Mucosa of gallbladder (tissue), 1 donor: ENCODE measurements around the gene BABAM2. TPM values are rescaled to one million over a fixed set of nuclear protein-coding genes. Genes with fewer than 3 reads are reported as not detected.

Experiments used
- DNase-seq: peaks from one replicate; pipeline ENCODE4 v3.0.0-alpha.2; 2020; ENCODE audit warnings: low spot score
- total RNA-seq: library from RNA; stranded (reverse); gene quantifications from one replicate; pipeline ENCODE4 v1.2.1, GENCODE V29; 2021
- donor health status: DM: no; HTN: no; CAD: no.

The BABAM2 gene
- total RNA-seq, 1 donor from 2014 or later: 47.3 TPM

DNA sequence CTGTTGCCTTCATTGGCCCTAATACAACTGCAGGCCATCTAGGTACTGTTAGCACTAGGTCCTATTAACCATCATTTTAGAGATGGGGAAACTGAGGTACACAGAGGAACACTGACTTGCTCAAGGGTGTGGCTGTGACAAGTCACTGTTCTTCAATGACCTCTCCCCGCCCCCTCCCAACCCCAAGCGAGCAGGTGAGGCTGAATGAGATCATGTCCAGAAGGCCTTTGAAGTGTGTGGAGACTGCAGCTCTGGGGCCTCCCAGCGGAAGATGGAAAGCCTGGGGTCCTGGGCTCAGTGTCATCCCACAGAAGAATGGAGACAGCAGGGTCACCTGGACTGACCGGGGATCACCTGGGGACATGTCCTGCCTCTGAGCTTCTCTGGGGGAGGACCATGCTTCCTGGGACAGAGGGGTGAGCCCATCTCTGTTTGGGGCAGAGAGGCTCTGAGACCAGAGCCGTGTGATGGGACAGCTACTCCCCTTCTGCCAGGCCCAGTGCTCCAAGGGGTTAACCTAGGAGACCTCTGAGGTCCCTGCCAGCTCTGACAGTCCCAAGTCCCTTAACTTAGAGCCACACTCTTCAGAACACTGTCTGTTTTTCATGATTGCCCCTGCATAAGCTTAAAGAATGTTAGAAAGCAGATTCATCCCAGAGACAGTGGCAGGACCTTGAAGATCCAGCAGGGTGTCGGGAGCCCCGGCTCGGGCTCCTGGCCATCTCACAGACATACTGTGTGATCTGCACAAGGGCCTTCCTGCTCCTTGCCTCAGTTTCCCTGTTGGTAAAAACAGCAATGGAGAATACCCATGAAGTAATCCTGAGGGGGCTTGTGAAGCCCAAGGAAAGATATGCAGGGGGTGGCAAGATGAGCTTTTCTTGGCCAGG lies 485.5 kb downstream of the BABAM2 start:
- no peak for DNase-seq

DNA sequence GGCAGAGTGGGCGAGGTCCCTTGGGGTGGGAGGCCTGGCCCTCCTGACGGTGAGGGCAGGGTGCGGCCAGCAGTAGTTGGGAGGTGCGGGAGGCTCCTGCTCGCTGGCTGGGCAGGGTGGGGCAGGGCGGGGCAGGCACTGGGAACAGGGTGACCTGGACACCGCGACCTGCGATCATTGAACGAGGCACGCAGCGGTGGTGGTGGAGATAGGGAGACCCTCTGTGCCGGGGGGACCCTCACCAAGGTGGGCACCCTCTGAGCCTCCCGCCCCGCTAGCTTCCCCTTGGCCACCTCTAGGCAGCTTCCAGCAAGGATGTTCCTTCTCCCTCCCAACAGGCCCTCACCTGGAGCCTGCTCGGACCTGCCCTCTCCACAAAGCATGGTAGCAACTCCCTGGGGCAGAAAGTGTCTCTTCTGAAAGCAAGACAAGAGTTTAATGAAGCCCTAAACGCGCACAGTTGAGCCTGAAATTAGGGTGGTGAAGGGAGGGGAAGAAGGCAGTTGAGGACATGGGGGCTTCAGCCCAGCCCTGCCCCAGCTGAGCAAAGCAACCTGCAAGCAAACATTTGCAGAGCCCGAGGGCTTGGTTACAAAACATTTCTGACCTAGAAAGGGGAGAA lies 486.8 kb downstream of the BABAM2 start:
- DNase-seq: no peak

DNA sequence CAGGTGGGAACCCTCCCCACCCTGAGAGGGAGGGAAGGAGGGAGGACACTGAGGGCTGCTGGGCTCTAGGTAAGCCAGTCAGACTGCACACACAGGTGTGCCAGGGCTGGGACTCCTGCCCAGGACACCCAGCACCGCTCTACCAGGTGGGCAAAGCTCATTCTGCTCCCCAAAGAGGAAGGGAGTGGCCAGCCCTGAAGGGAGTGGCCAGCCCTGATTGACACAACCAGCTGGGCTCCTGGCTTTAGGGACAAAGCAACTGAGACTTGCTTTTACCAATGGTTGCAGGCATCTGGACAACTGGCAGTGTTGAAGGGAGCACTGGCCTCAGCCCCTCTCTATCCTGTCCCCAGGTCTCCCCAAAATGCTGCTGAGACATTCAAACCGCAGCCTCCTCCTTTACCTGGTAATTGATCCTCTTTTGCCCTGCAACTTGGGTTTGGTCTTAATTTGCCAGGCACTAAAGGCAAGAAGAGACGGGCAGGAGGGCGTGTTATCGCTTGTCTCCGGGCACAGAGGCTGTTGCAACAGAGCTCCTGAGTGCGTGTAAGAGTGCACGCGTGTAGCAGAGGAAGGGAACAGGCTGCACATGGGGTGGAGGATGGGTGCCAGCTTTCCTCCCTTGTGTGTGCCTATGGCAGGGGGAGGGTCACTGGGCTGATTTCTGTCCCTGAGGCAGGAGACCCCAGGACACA lies 487.6 kb downstream of the BABAM2 start:
- DNase-seq: peak; percentile 84

DNA sequence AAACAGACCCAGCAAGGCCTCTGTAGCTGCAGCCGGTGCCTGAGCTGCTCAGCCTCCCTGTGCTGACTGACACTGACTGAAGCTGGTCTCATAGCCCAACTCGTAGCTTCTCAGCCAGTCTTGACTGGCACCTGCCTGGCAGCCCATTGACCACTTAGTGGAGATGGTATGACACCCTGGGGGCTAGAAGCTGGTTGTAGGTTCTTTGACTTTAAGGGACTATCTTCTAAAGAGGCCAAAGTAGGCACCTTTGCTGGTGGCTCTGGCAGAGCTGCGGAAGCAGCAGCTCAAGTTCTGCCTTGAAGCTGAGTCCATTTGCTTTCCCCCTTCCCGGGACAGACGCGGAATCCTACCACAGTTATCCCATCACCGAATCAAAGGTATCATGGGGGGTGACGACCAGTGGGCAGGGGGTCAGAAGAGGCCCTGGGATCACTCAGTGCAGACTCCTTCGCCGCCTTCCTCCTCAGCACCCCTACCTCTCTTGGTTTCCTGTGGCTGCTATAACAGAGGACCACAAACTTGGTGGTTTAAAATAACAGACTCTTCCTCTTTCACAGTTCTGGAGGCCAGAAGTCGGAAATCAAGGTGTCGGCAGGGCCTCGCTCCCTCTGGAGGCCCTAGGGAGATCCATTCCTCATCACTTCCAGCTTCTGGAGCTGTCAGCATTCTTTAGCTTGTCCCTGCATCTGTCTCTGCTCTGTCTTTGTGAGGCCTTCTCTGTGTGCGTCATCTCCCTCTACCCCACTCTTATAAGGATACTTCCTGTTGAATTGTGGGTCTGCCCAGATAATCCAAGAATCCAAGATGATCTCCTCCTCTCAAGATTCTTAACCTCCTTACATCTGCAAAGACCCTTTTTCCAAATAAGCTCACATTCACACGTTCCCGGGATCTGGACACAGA lies 488.4 kb downstream of the BABAM2 start:
- no peak for DNase-seq

DNA sequence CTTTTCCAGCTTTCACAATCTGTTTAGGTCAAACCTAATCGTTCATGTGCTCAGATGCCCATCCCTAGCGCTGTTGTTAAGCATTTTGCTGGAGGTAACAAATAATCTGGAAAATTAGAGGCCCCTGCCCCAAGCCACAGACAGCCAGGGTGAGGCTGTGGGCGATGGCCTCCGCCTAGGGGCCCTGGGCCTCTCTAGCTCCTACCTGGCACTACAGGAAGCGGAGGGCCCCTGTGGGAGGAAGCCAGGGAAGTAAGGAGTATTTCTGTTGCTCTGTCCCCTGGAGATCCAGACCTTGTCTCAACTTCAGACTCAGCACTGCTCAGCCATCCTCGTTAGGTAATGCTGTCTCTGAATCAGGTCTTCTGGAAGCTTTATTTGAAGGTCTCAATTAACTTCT lies 489.7 kb downstream of the BABAM2 start:
- DNase-seq: no peak

DNA sequence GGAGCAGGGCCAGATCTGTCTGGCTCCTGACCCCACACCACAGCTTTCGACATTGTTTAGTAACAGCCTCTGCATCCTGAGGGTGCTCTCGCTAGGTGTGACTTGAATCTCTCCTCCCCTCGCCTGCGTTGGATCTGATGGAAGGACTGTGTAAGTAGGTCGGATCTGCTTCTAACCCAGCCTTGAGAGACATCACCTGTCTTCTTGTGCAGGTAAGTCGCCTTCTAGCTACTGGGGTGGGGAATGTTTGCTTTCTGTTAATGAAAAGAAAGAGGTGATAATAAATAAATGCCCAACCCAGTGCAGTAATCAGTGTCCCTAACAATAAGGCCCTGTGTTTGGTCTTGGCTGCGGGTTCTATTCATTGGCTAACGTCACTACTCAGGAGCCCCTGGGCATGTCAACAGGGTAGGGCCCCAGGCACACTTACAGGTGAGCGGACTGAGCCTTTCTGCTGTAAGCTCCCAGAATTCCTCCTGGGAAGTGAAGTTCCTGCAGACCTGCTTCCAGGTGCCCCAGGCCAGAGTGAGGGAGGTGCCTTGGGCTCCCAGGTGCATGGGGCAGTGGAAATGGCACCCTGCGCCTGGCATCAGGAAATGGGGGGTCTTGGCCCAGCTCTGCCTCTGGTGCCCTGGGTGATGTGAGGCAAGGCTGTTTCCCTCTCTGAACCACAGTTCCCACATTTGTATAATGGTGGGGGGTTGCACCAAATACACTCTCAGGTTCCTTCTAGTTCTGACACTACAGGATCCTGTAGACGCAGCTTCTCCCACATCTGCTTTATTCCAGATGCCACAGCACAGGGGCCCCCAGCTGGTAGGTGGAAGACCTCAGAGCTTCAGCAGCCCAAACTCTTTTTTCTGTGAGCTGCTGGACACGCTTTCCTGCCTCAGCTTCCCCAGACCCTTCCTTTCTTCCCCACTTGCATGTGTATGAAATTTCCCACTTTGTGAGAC lies 491.0 kb downstream of the BABAM2 start:
- peak; percentile 82 for DNase-seq

DNA sequence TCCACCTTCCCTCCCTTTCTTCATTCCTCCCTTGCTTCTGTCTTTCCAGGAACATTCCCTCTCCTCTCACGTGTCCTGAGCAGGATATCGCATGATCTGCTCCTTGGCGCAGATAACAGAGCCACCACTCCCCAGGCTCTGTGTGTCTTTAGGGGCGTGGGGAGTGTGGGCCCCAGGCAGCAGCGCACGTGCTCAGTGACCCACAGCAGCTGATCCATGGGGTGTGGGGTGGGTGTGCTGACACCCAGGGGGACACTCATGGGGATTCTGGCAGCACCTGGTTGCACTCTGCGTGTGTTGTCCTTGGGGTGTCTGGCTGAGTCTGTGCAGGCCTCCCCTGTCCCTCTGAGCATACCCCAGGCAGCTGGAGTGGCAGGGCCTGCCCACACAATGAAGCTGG lies 492.2 kb downstream of the BABAM2 start:
- peak; percentile 68 for DNase-seq

DNA sequence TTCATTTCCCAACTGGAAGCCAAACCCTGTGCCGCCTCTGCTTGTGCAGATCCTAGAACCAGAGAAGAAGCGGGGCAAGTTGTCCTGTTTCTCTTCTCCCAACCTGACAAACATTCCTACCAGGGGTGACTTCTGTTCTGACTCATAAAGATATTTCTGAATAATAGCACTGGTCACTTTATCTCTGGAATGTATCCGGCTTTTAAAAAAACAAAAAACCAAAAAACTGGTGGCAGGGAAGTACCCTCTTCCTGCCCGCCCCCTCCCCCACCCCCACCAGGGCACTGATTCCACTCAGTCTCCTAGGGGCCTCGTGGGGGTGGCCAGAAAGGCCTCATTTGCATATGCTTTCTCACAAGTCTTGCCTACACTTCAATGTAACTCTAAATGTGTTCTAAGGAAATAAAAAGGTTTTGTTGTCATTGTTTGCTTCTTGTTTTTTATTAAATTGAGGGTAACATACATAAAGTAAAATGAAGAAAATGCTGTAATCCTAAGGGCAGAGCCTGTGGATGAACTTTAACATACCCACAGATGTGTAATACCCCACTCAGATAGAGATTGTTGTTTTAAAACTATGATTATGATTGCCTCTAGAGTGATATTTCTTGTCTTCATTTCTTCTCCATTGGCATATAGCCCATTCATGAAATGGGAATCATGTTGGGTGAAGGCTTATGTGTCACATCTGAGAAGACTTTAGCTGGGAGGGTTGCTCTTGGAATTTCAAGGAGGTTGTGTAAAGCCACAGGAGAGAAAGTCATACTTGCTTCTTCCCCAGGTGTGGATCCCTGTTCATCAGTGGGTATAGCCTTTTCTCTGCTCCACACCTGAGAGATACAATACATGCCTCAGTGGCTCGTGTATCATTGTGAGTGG lies 496.8 kb downstream of the BABAM2 start:
- no peak for DNase-seq

Other genes with a start within 250 kb of the BABAM2 start
- 34.8 TPM for gene SUPT7L, start 227.1 kb upstream of the BABAM2 start, total RNA-seq
- gene SLC4A1AP, start 226.8 kb upstream of the BABAM2 start, total RNA-seq: 17.4 TPM
- gene MRPL33, start 119.0 kb upstream of the BABAM2 start, total RNA-seq: 78.5 TPM
- gene RBKS, start 342 bp upstream of the BABAM2 start, total RNA-seq: 3.9 TPM